WTC11 (cell line): ENCODE data around the gene F8.

ENCODE experiments used
- ATF3 ChIP-seq: sonication (generic); formaldehyde crosslinking; conservative IDR thresholded peaks from 2 replicates; pipeline ENCODE4 v1.8.1; 2022; ENCODE audit warnings: mild to moderate bottlenecking, missing genetic modification reagents
- CTCF ChIP-seq: fragments of 200-600 bp; IDR thresholded peaks from 2 replicates; pipeline ENCODE4 v1.8.0; 2022; ENCODE audit warnings: antibody characterized with exemption
- E2F5 ChIP-seq: sonication (generic); formaldehyde crosslinking; IDR thresholded peaks from 2 replicates; pipeline ENCODE4 v1.8.1; 2022; ENCODE audit warnings: mild to moderate bottlenecking, moderate library complexity, missing genetic modification reagents
- ELF4 ChIP-seq: sonication (generic); formaldehyde crosslinking; IDR thresholded peaks from 2 replicates; pipeline ENCODE4 v1.8.1; 2022; ENCODE audit warnings: low read depth, mild to moderate bottlenecking, moderate library complexity, missing genetic modification reagents
- MAX ChIP-seq: sonication (generic); formaldehyde crosslinking; IDR thresholded peaks from 2 replicates; pipeline ENCODE4 v1.8.0; 2022; ENCODE audit warnings: mild to moderate bottlenecking, missing genetic modification reagents
- NFATC4 ChIP-seq: fragments of 250-450 bp; sonication (Bioruptor Pico); IDR thresholded peaks from 2 replicates; pipeline ENCODE4 v1.9.0; 2021; ENCODE audit warnings: mild to moderate bottlenecking
- NFE2L1 ChIP-seq: sonication (generic); formaldehyde crosslinking; IDR thresholded peaks from 2 replicates; pipeline ENCODE4 v1.8.1; 2023; ENCODE audit warnings: missing genetic modification reagents
- TEAD1 ChIP-seq: sonication (generic); formaldehyde crosslinking; IDR thresholded peaks from 2 replicates; pipeline ENCODE4 v1.8.0; 2022; ENCODE audit warnings: mild to moderate bottlenecking, missing genetic modification reagents
- USF1 ChIP-seq: sonication (generic); formaldehyde crosslinking; IDR thresholded peaks from 2 replicates; pipeline ENCODE4 v1.8.0; 2022; ENCODE audit warnings: mild to moderate bottlenecking, missing genetic modification reagents
- ZBTB21 ChIP-seq: sonication (generic); formaldehyde crosslinking; IDR thresholded peaks from 2 replicates; pipeline ENCODE4 v1.8.1; 2023; ENCODE audit warnings: mild to moderate bottlenecking, missing genetic modification reagents, borderline replicate concordance

GRCh38 chrX:155001873-155002272 is 20.6 kb downstream of the F8 start:
- TF ChIP-seq CTCF (no peak), ZBTB21 (CRISPR knock-in tag) (no peak), USF1 (CRISPR knock-in tag) (no peak), ATF3 (CRISPR knock-in tag) (no peak), E2F5 (no peak), TEAD1 (CRISPR knock-in tag) (no peak), NFATC4 (CRISPR knock-in tag) (no peak), MAX (no peak), ELF4 (CRISPR knock-in tag) (no peak), NFE2L1 (no peak)
